Measurements from ENCODE around the gene AMHR2.
"Not testable (repeated sequence)": the region's sequence is repeated elsewhere in the genome, so short reads cannot be mapped to it uniquely, and the experiment has no call there.

DNA sequence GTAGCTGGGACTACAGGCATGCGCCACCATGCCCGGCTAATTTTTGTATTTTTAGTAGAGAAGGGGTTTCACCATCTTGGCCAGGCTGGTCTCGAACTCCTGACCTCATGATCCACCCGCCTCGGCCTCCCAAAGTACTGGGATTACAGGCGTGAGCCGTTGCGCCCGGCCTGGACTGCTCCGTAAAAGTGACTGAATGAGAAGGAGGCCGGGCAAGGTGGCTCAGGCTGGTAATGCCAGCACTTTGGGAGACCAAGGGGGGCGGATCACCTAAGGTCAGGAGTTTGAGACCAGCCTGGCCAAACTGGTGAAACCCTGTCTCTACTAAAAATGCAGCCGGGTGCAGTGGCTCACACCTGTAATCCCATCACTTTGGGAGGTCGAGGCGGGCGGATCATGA lies 21.3 kb upstream of the AMHR2 start:
- TF ChIP-seq ZNF274 (IDR thresholded peaks at IDR 0.05; ENCODE audit: low read depth, low read length); SUZ12 (IDR thresholded peaks at IDR 0.05; ENCODE audit: extremely low read depth, insufficient read depth, insufficient read length): not testable (repeated sequence)
